SJCRH30 (cell line): Measurements from ENCODE around the gene DDI1. TPM values are rescaled to one million over a fixed set of nuclear protein-coding genes. Genes with fewer than 3 reads are reported as not detected.

Source experiments
- total RNA-seq: library from RNA; depleted of rRNA; stranded (reverse); fragments of >200 nt; shearing (Covaris generic); gene quantifications from 2 replicates; pipeline ENCODE4 v1.2.3, GENCODE V29; 2014; rRNA removed

Gene DDI1
- total RNA-seq, 1 experiment from 2014 or later = not detected

Other genes with a start within 250 kb of the DDI1 start
- 14.3 and 15.2 TPM in 2 replicates for gene PDGFD, start 127.5 kb downstream of the DDI1 start, total RNA-seq